Osteocyte (in vitro differentiated cells): ENCODE results near the gene CDC14C. TPM values are rescaled to one million over a fixed set of nuclear protein-coding genes. Genes with fewer than 3 reads are reported as not detected.

Source experiments
- DNase-seq: peaks from one replicate; pipeline ENCODE4 v3.0.0; 2021; ENCODE audit warnings: mixed read lengths; ENCODE audit not compliant: unreplicated experiment; ENCODE audit errors: extremely low spot score
- H3K27ac Mint-ChIP-seq: one replicate; pipeline ENCODE4 v1.8.0; 2021; ENCODE audit warnings: mild to moderate bottlenecking, mixed read lengths; ENCODE audit not compliant: unreplicated experiment
- H3K27me3 Mint-ChIP-seq: one replicate; pipeline ENCODE4 v1.8.0; 2021; ENCODE audit warnings: mixed read lengths; ENCODE audit not compliant: unreplicated experiment
- H3K36me3 Mint-ChIP-seq: one replicate; pipeline ENCODE4 v1.8.0; 2021; ENCODE audit warnings: mixed read lengths; ENCODE audit not compliant: unreplicated experiment
- H3K4me1 Mint-ChIP-seq: one replicate; pipeline ENCODE4 v1.8.0; 2021; ENCODE audit warnings: mixed read lengths; ENCODE audit not compliant: unreplicated experiment
- H3K4me3 Mint-ChIP-seq: one replicate; pipeline ENCODE4 v1.8.0; 2021; ENCODE audit warnings: mild to moderate bottlenecking, moderate library complexity, mixed read lengths; ENCODE audit not compliant: unreplicated experiment
- H3K9me3 Mint-ChIP-seq: one replicate; pipeline ENCODE4 v1.8.0; 2021; ENCODE audit warnings: mixed read lengths; ENCODE audit not compliant: unreplicated experiment
- total RNA-seq: library from RNA; stranded (reverse); gene quantifications from 2 replicates; pipeline ENCODE4 v1.2.1, GENCODE V29; 2021
- TF ChIP-seq, protein P1 (sequence below): fragments of 200-600 bp; sonication (generic); IDR thresholded peaks from 2 replicates; pipeline ENCODE4 v1.5.0; 2021; ENCODE audit warnings: antibody characterized with exemption, mild to moderate bottlenecking, moderate library complexity

Gene CDC14C
- total RNA-seq, 1 donor from 2014 or later = not detected

DNA sequence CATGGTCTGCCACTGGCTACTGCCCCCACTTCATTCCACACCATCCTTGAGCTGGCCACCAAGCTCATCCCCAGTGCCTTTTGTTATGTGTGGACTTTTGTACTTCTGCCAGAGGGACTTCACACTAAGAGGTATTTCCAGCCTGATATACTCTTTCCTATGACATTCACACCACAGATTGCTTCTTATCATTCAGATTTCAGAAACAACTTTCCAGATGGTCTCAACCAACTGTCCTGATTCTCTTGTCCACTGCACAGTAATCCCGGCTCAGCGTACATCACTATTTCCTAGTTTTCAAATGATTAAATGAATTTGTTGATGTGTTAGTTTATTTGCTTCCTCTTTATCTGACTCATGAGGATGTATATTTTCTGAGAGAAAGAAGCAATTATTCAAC, 7.1 kb downstream of the CDC14C start:
- no peak for DNase-seq
- Mint-ChIP-seq H3K27me3 (no peaks in the 10 kb centered on the region), H3K9me3 (no peaks in the 10 kb centered on the region), H3K27ac (no peak overlapping the region), H3K4me1 (no peaks in the 10 kb centered on the region), H3K4me3 (no peak overlapping the region), H3K36me3 (no peaks in the 10 kb centered on the region)
- TF ChIP-seq, protein P1, sequence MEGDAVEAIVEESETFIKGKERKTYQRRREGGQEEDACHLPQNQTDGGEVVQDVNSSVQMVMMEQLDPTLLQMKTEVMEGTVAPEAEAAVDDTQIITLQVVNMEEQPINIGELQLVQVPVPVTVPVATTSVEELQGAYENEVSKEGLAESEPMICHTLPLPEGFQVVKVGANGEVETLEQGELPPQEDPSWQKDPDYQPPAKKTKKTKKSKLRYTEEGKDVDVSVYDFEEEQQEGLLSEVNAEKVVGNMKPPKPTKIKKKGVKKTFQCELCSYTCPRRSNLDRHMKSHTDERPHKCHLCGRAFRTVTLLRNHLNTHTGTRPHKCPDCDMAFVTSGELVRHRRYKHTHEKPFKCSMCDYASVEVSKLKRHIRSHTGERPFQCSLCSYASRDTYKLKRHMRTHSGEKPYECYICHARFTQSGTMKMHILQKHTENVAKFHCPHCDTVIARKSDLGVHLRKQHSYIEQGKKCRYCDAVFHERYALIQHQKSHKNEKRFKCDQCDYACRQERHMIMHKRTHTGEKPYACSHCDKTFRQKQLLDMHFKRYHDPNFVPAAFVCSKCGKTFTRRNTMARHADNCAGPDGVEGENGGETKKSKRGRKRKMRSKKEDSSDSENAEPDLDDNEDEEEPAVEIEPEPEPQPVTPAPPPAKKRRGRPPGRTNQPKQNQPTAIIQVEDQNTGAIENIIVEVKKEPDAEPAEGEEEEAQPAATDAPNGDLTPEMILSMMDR = no peak

DNA sequence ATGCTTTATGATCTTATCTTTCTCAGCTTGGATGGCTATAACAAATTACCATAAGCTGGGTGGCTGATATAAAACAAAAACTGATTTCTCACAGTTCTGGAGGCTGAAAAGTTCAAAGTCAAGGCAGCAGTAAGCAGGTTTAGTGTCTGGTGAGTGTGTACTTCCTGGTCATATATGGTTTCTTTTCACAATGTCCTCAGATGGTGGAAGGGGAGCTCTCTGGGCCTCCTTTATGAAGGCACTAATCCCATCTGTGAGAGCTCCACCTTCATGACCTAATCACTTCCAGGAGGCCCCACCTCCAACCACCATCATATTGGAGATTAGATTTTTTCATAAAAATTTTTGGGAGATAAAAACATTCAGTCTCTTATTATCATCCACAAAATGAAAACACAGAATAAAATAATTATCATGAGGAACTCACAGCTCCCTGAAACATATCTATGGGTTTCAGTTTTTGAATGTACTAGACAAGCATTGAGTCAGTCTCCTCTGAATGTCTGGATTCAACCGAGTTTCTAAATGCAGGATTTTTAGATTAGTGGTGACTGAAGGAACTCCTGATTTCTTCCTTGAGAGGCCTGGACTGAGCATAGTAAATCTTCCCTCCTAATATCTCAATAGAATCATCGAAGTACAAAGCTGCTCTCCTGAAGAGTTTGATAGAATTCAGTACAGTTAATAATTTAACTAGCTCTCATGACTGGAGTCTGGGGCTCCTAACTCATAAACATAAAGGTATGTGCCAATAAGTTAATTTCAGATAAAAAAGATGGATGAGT, 8.0 kb downstream of the CDC14C start:
- H3K4me3 Mint-ChIP-seq = no peak overlapping the region
- no peaks in the 10 kb centered on the region for H3K27me3 Mint-ChIP-seq
- H3K27ac Mint-ChIP-seq = no peak overlapping the region
- TF ChIP-seq, protein P1 = no peak
- H3K9me3 Mint-ChIP-seq = no peaks in the 10 kb centered on the region
- no peak for DNase-seq
- no peaks in the 10 kb centered on the region for H3K36me3 Mint-ChIP-seq
- H3K4me1 Mint-ChIP-seq = no peaks in the 10 kb centered on the region

DNA sequence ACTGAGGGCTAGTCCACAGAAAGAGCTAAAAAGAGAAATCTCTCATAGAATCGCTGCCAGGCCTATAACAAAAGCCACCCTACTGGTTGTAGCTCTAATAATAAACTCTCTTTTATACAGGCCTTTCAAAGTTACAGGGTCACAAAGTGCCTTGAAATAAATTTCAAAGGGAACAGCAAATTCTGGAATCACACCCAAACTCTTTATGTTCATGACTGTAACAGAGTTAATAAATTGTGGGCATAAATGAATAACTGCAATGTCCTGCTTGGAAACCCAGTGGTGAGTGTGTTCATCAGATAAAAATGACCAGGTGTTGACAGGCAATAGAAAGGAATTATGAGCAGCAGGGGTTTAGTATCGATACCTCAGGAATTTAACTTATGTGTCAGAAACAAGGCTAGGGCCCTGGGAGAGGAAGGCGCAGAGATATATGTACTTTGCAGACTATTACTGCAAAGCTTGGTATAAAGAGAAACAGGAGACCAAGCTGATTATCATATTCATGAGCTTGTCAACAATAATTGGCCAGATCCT, 9.3 kb downstream of the CDC14C start:
- H3K4me3 Mint-ChIP-seq = no peak overlapping the region
- H3K4me1 Mint-ChIP-seq = no peaks in the 10 kb centered on the region
- no peaks in the 10 kb centered on the region for H3K36me3 Mint-ChIP-seq
- TF ChIP-seq, protein P1 = no peak
- no peaks in the 10 kb centered on the region for H3K9me3 Mint-ChIP-seq
- DNase-seq = no peak
- H3K27ac Mint-ChIP-seq = no peak overlapping the region
- no peaks in the 10 kb centered on the region for H3K27me3 Mint-ChIP-seq

DNA sequence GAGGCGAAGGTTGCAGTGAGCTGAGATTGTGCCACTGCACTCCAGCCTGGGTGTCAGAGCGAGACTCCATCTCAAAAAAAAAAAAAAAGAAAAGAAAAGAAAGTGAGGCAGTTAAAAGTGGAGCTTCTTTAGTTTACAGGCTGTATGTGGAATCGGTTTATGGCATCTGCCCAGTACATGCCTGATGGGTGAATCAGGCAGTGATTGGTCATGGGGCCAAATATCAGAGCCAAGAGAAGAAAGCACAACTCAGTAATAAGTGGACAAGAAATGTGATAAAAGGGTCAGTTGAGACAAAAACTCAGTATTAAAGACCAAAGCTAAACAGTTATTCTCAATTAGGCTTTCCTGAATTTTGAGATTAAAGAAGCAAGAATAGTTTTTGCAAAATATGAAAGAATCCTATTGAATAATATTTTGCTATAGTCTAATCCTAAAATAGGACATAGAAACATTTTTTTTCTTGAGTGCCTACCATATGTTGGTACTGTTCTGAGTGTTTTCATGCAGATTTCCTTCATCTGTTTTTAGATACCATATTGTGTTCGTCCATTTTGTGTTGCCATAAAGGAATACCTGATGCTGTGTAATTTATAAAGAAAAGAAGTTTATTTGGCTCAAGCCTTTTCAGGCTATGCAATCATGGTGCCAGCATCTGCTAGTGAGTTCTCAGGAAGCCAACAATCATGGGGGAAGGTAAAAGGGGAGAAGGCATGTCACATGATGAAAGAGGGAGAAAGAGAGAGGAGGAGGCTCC, 14.4 kb downstream of the CDC14C start:
- H3K4me3 Mint-ChIP-seq = no peak overlapping the region
- H3K36me3 Mint-ChIP-seq = no peaks in the 10 kb centered on the region
- no peaks in the 10 kb centered on the region for H3K9me3 Mint-ChIP-seq
- no peaks in the 10 kb centered on the region for H3K4me1 Mint-ChIP-seq
- DNase-seq = no peak
- TF ChIP-seq, protein P1 = no peak
- H3K27me3 Mint-ChIP-seq = no peaks in the 10 kb centered on the region
- H3K27ac Mint-ChIP-seq = no peak overlapping the region
